ENCODE results near the gene SEMA5A.
A peak's percentile ranks its signal among the peaks of the same experiment; 100 is the strongest.

The SEMA5A gene

DNA sequence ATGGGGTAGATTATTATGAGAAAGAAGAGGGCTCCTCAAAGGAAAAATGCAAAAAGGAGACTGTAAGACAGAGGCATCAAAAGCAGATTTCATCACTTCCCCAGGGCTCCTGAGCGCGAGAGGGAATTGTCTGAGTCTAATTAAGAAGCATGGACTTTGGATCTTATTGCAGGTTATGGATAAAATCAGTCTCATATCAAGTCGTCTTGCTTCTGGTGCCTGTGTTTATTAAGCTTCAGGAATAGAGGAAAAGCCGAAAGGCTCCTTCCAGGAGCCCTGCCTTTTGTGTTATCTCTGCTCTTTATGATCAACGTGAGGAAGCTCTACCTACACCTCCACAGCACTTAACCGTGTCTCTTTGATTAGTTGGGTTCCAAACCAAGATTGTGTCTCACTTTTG, 25.0 kb upstream of the SEMA5A start:
- no peaks in the 10 kb centered on the region for H3K27me3 ChIP-seq (ENCODE audit: control insufficient read depth in 3 of 3, insufficient read depth in 3 of 3, low read depth in 1 of 3, low read length in 3 of 3)
- no peaks in the 10 kb centered on the region for H3K36me3 ChIP-seq (replicated peaks in 1 of 2; ENCODE audit: control insufficient read depth in 2 of 2, insufficient read depth in 2 of 2, low read length in 2 of 2)
- H3K27ac ChIP-seq (replicated peaks; ENCODE audit: low read length) = no peak overlapping the region
- H3K14ac ChIP-seq (ENCODE audit: low read length) = no peak overlapping the region
- H3K9me3 ChIP-seq (replicated peaks in 1 of 2; ENCODE audit: control insufficient read depth in 2 of 2, insufficient read depth in 1 of 2, low read depth in 1 of 2, low read length in 2 of 2) = no peaks in the 10 kb centered on the region
- H3K4me1 ChIP-seq (ENCODE audit: control insufficient read depth in 2 of 2, insufficient read depth in 1 of 2, low read depth in 1 of 2, low read length in 2 of 2) = no peaks in the 10 kb centered on the region
- no peak overlapping the region for H3K4ac ChIP-seq (ENCODE audit: low read length)
- H3K79me1 ChIP-seq (ENCODE audit: low read depth, low read length) = no peaks in the 10 kb centered on the region
- no peak for DNase-seq (ENCODE audit: low spot score)
- H3K18ac ChIP-seq (ENCODE audit: low read length) = no peak overlapping the region
- no peak overlapping the region for H3K23ac ChIP-seq (ENCODE audit: low read depth, low read length, poor library complexity)
- H2BK12ac ChIP-seq (ENCODE audit: low read length) = no peak overlapping the region
- H2BK15ac ChIP-seq (ENCODE audit: low read length) = no peak overlapping the region
- H2BK120ac ChIP-seq (ENCODE audit: low read depth, low read length) = no peak overlapping the region
- no peak overlapping the region for H2AK5ac ChIP-seq (ENCODE audit: low read depth, low read length)
- H2AFZ ChIP-seq (ENCODE audit: low read length) = peak overlapping the region; percentile 13
- H4K91ac ChIP-seq (ENCODE audit: low read depth, low read length, poor library complexity) = no peak overlapping the region
- WGBS, 2 donors (ENCODE audit: extremely low coverage in 2 of 2, insufficient read length in 2 of 2, insufficient replicate concordance in 1 of 2) = no CpG with 5 or more reads among the region's 6 CpGs
- no peak overlapping the region for H3K4me2 ChIP-seq (ENCODE audit: insufficient read depth, low read length, poor library complexity, severe bottlenecking)
- H4K8ac ChIP-seq (ENCODE audit: low read depth, low read length) = no peak overlapping the region
- no peak overlapping the region for H3K9ac ChIP-seq (ENCODE audit: low read depth, low read length, poor library complexity)
- H2BK5ac ChIP-seq (ENCODE audit: low read length) = no peak overlapping the region
- no peak overlapping the region for H3K4me3 ChIP-seq (ENCODE audit: low read length in 2 of 2)

DNA sequence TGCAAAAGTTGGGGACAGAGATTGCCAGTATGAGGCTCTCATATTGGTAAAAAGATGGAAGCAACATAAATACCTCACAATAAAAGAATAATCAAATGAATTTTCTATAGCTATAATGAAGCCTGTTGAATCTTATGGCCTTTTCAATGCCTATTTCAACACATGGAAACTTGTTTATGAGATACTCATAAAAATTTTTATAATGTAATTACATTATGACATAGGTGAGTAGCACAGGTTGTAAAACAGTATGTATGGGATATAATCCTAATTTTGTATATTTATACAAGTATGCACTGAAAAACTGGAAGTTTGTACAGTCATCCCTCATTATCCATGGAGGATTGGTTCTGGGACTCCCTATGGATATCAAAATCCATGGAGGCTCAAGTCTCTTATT, 21.2 kb upstream of the SEMA5A start:
- no peaks in the 10 kb centered on the region for H3K27me3 ChIP-seq (ENCODE audit: control insufficient read depth in 3 of 3, insufficient read depth in 3 of 3, low read depth in 1 of 3, low read length in 3 of 3)
- no peak overlapping the region for H2BK5ac ChIP-seq (ENCODE audit: low read length)
- no peak overlapping the region for H3K9ac ChIP-seq (ENCODE audit: low read depth, low read length, poor library complexity)
- no peak overlapping the region for H3K14ac ChIP-seq (ENCODE audit: low read length)
- DNase-seq (ENCODE audit: low spot score) = no peak
- no peak overlapping the region for H3K4me2 ChIP-seq (ENCODE audit: insufficient read depth, low read length, poor library complexity, severe bottlenecking)
- H2AFZ ChIP-seq (ENCODE audit: low read length) = no peak overlapping the region
- no peak overlapping the region for H4K91ac ChIP-seq (ENCODE audit: low read depth, low read length, poor library complexity)
- no peaks in the 10 kb centered on the region for H3K9me3 ChIP-seq (replicated peaks in 1 of 2; ENCODE audit: control insufficient read depth in 2 of 2, insufficient read depth in 1 of 2, low read depth in 1 of 2, low read length in 2 of 2)
- H3K4me3 ChIP-seq (ENCODE audit: low read length in 2 of 2) = no peak overlapping the region
- H2AK5ac ChIP-seq (ENCODE audit: low read depth, low read length) = no peak overlapping the region
- H2BK15ac ChIP-seq (ENCODE audit: low read length) = no peak overlapping the region
- H3K4ac ChIP-seq (ENCODE audit: low read length) = no peak overlapping the region
- no peaks in the 10 kb centered on the region for H3K4me1 ChIP-seq (ENCODE audit: control insufficient read depth in 2 of 2, insufficient read depth in 1 of 2, low read depth in 1 of 2, low read length in 2 of 2)
- no peak overlapping the region for H3K27ac ChIP-seq (replicated peaks; ENCODE audit: low read length)
- H3K36me3 ChIP-seq (replicated peaks in 1 of 2; ENCODE audit: control insufficient read depth in 2 of 2, insufficient read depth in 2 of 2, low read length in 2 of 2) = no peaks in the 10 kb centered on the region
- H3K18ac ChIP-seq (ENCODE audit: low read length) = no peak overlapping the region
- H3K79me1 ChIP-seq (ENCODE audit: low read depth, low read length) = no peaks in the 10 kb centered on the region
- H4K8ac ChIP-seq (ENCODE audit: low read depth, low read length) = no peak overlapping the region
- H2BK12ac ChIP-seq (ENCODE audit: low read length) = no peak overlapping the region
- no peak overlapping the region for H2BK120ac ChIP-seq (ENCODE audit: low read depth, low read length)
- no peak overlapping the region for H3K23ac ChIP-seq (ENCODE audit: low read depth, low read length, poor library complexity)

DNA sequence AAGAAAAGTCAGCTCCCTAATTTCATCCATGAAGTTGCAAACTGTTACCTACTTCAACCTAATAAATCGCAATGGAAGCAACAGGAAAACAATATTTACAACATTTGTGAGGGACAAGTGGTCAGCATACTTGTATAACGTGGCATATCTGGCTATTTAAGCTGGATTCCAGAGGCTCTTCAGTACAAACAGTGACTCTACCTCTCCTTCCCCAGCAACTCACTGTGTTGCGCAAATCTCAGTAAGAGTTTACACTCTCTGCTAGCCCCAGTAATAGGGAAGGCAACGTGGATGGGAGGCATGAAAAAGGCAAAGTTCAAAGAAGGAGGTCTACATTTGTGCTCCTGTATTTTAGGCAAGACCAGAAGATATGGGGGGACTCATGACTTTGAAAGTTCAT, 18.9 kb upstream of the SEMA5A start:
- Histone ChIP-seq H3K79me1 (ENCODE audit: low read depth, low read length) (no peaks in the 10 kb centered on the region), H2BK15ac (ENCODE audit: low read length) (no peak overlapping the region), H2BK12ac (ENCODE audit: low read length) (no peak overlapping the region), H3K9ac (ENCODE audit: low read depth, low read length, poor library complexity) (no peak overlapping the region), H3K4ac (ENCODE audit: low read length) (no peak overlapping the region), H3K14ac (ENCODE audit: low read length) (no peak overlapping the region), H2BK120ac (ENCODE audit: low read depth, low read length) (no peak overlapping the region), H2AK5ac (ENCODE audit: low read depth, low read length) (no peak overlapping the region), H4K8ac (ENCODE audit: low read depth, low read length) (no peak overlapping the region), H2AFZ (ENCODE audit: low read length) (no peak overlapping the region), H4K91ac (ENCODE audit: low read depth, low read length, poor library complexity) (no peak overlapping the region), H3K27ac (replicated peaks; ENCODE audit: low read length) (no peak overlapping the region), H3K27me3 (ENCODE audit: control insufficient read depth in 3 of 3, insufficient read depth in 3 of 3, low read depth in 1 of 3, low read length in 3 of 3) (no peaks in the 10 kb centered on the region), H3K4me1 (ENCODE audit: control insufficient read depth in 2 of 2, insufficient read depth in 1 of 2, low read depth in 1 of 2, low read length in 2 of 2) (no peaks in the 10 kb centered on the region), H3K23ac (ENCODE audit: low read depth, low read length, poor library complexity) (no peak overlapping the region), H3K18ac (ENCODE audit: low read length) (no peak overlapping the region), H3K4me3 (ENCODE audit: low read length in 2 of 2) (no peak overlapping the region), H3K4me2 (ENCODE audit: insufficient read depth, low read length, poor library complexity, severe bottlenecking) (no peak overlapping the region), H2BK5ac (ENCODE audit: low read length) (no peak overlapping the region), H3K36me3 (replicated peaks in 1 of 2; ENCODE audit: control insufficient read depth in 2 of 2, insufficient read depth in 2 of 2, low read length in 2 of 2) (no peaks in the 10 kb centered on the region), H3K9me3 (replicated peaks in 1 of 2; ENCODE audit: control insufficient read depth in 2 of 2, insufficient read depth in 1 of 2, low read depth in 1 of 2, low read length in 2 of 2) (no peaks in the 10 kb centered on the region)
- WGBS, 2 donors (ENCODE audit: extremely low coverage in 2 of 2, insufficient read length in 2 of 2, insufficient replicate concordance in 1 of 2) = no CpG with 5 or more reads among the region's 4 CpGs
- no peak for DNase-seq (ENCODE audit: low spot score)

DNA sequence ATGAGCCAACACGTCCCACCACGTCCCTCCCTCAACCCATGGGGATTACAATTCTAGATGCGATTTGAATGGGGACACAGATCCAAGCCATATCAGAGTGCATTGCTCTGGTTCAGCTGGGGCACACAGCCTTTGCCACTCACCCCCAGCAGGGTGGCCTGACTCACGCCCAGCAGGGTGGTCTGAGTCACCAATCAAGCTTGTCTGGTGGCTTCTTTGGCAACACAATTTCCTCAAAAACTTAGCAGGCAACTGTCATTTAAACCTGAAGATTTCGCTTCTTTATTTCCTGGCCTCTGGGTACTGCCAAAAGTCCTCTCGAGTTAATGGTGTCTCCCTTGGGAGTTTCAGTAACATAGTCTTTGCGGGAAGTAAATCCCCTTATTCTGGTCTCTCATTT, 16.3 kb upstream of the SEMA5A start:
- H3K4me2 ChIP-seq (ENCODE audit: insufficient read depth, low read length, poor library complexity, severe bottlenecking) = no peak overlapping the region
- no peak overlapping the region for H3K4me3 ChIP-seq (ENCODE audit: low read length in 2 of 2)
- H3K27me3 ChIP-seq (ENCODE audit: control insufficient read depth in 3 of 3, insufficient read depth in 3 of 3, low read depth in 1 of 3, low read length in 3 of 3) = no peaks in the 10 kb centered on the region
- H3K14ac ChIP-seq (ENCODE audit: low read length) = no peak overlapping the region
- no peak overlapping the region for H2BK15ac ChIP-seq (ENCODE audit: low read length)
- peak overlapping the region; percentile 29 for H2AFZ ChIP-seq (ENCODE audit: low read length)
- peaks cover 0 to 3% of the 10 kb centered on the region in 2 donors for H3K4me1 ChIP-seq (ENCODE audit: control insufficient read depth in 2 of 2, insufficient read depth in 1 of 2, low read depth in 1 of 2, low read length in 2 of 2)
- no peak overlapping the region for H2BK12ac ChIP-seq (ENCODE audit: low read length)
- no peak overlapping the region for H3K9ac ChIP-seq (ENCODE audit: low read depth, low read length, poor library complexity)
- no peaks in the 10 kb centered on the region for H3K36me3 ChIP-seq (replicated peaks in 1 of 2; ENCODE audit: control insufficient read depth in 2 of 2, insufficient read depth in 2 of 2, low read length in 2 of 2)
- WGBS, 2 donors (ENCODE audit: extremely low coverage in 2 of 2, insufficient read length in 2 of 2, insufficient replicate concordance in 1 of 2) = no CpG with 5 or more reads among the region's 7 CpGs
- H3K4ac ChIP-seq (ENCODE audit: low read length) = no peak overlapping the region
- no peak overlapping the region for H3K18ac ChIP-seq (ENCODE audit: low read length)
- no peaks in the 10 kb centered on the region for H3K9me3 ChIP-seq (replicated peaks in 1 of 2; ENCODE audit: control insufficient read depth in 2 of 2, insufficient read depth in 1 of 2, low read depth in 1 of 2, low read length in 2 of 2)
- H4K91ac ChIP-seq (ENCODE audit: low read depth, low read length, poor library complexity) = no peak overlapping the region
- H2BK120ac ChIP-seq (ENCODE audit: low read depth, low read length) = no peak overlapping the region
- no peak overlapping the region for H4K8ac ChIP-seq (ENCODE audit: low read depth, low read length)
- H3K79me1 ChIP-seq (ENCODE audit: low read depth, low read length) = no peaks in the 10 kb centered on the region
- DNase-seq (ENCODE audit: low spot score) = no peak
- no peak overlapping the region for H2AK5ac ChIP-seq (ENCODE audit: low read depth, low read length)
- H3K23ac ChIP-seq (ENCODE audit: low read depth, low read length, poor library complexity) = no peak overlapping the region
- no peak overlapping the region for H2BK5ac ChIP-seq (ENCODE audit: low read length)
- H3K27ac ChIP-seq (replicated peaks; ENCODE audit: low read length) = no peak overlapping the region
